Measurements from ENCODE around the gene VAV2. TPM values are rescaled to one million over a fixed set of nuclear protein-coding genes. Genes with fewer than 3 reads are reported as not detected.

Gene VAV2
- total RNA-seq, 3 donors from 2014 or later: 29.4 to 34.8 (median 34.5) TPM

- ATAC-seq (no peak), DNase-seq (no peak)
- intact Hi-C loops (cut with DNase I, micrococcal nuclease): no loop called here
- TF ChIP-seq, protein P1, sequence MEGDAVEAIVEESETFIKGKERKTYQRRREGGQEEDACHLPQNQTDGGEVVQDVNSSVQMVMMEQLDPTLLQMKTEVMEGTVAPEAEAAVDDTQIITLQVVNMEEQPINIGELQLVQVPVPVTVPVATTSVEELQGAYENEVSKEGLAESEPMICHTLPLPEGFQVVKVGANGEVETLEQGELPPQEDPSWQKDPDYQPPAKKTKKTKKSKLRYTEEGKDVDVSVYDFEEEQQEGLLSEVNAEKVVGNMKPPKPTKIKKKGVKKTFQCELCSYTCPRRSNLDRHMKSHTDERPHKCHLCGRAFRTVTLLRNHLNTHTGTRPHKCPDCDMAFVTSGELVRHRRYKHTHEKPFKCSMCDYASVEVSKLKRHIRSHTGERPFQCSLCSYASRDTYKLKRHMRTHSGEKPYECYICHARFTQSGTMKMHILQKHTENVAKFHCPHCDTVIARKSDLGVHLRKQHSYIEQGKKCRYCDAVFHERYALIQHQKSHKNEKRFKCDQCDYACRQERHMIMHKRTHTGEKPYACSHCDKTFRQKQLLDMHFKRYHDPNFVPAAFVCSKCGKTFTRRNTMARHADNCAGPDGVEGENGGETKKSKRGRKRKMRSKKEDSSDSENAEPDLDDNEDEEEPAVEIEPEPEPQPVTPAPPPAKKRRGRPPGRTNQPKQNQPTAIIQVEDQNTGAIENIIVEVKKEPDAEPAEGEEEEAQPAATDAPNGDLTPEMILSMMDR (IDR thresholded peaks at IDR 0.05): no peak
- H3K36me3 ChIP-seq (ENCODE audit: low read depth): no peaks in the 10 kb centered on the region
- no peak overlapping the region for H3K4me3 ChIP-seq
- no peaks in the 10 kb centered on the region for H3K4me1 ChIP-seq (ENCODE audit: low read depth)
- H3K9me3 ChIP-seq: no peaks in the 10 kb centered on the region
Observed at GRCh38 chr9:133920471-133920870, 71.7 kb downstream of the VAV2 start.

DNA sequence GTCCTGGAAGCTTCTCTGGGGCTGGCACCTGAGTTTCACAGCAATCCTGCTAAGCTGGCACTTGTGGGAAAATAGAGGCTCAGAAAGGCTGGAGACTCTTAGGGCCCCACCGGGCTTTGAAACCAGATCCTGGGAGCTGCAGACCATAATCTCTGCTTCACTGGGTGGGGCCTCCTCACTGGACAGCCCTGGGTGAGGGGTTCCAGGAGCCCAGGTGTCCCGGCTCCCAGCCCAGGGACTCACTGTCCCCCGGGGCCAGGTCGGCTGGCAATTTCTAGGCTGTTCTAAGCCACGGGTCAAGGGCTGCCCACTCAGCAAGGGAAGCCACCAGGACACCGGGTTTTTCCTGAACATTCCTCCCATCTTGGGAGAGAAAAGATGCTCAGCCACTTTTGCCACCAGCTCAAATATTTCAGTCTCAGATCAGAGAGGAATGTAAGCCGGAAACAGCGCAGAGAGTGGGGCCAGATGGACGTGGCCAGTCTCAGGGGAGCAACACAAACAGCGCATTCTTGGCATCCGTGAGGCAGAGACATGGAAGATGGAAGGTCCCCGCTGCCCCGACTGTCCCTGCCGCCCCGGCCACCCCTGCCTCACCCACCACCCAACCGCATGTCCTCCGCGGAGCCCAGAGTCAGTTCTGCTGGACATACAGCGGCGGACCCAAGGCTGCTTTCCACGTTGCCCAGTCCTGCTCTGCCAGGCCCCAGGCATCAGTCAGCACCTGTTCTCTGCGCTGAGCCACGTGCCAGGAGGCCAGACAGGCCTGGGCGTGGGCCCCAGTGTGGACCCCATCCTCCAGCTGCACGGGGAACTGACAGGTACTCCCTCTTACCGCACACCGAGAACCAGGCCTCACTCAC lies 72.6 kb downstream of the VAV2 start:
- TF ChIP-seq, protein P1 (IDR thresholded peaks at IDR 0.05): no peak
- intact Hi-C loops (cut with DNase I, micrococcal nuclease): no loop called here
- Histone ChIP-seq H3K9me3 (no peaks in the 10 kb centered on the region), H3K4me1 (ENCODE audit: low read depth) (no peaks in the 10 kb centered on the region), H3K4me3 (no peak overlapping the region), H3K36me3 (ENCODE audit: low read depth) (no peaks in the 10 kb centered on the region)
- no peak for ATAC-seq
- DNase-seq: no peak

DNA sequence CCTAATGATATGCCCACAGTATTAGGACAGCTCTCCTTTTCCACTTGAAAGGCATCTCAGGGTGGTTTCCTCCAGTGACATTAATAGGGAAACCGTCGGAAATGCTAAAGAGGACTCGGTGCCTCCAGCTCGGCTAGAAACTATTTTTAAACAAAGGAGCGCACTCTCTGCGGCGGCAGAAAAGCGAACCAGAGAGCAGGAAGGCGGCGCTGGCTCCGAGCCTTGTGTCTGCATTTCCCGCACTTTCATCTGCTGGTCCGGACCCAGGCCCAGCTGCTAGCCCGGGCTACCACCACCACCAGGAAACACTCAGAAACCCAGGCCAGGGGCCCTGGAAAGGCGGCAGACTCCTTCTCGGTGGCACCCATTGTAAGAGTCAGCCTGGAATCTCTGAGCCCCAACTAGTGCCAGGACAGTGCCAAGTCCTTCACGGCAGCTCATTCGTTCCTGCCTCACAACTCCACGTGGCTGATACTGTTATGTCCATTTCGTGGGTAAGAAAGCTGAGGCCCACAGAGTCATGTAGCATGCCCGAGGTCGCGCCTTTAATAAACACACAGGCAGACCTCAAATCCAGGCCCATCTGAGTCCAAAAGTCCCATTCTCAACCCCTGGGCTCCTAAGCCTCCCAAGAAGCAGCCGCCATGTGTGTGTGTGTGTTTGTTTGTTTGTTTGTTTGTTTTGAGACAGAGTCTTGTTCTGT lies 73.9 kb downstream of the VAV2 start:
- Histone ChIP-seq H3K36me3 (ENCODE audit: low read depth) (no peaks in the 10 kb centered on the region), H3K4me3 (no peak overlapping the region), H3K4me1 (ENCODE audit: low read depth) (no peaks in the 10 kb centered on the region), H3K9me3 (no peaks in the 10 kb centered on the region)
- DNase-seq (no peak), ATAC-seq (no peak)
- TF ChIP-seq, protein P1 (IDR thresholded peaks at IDR 0.05): no peak
- intact Hi-C loops (cut with DNase I, micrococcal nuclease): no loop called here

DNA sequence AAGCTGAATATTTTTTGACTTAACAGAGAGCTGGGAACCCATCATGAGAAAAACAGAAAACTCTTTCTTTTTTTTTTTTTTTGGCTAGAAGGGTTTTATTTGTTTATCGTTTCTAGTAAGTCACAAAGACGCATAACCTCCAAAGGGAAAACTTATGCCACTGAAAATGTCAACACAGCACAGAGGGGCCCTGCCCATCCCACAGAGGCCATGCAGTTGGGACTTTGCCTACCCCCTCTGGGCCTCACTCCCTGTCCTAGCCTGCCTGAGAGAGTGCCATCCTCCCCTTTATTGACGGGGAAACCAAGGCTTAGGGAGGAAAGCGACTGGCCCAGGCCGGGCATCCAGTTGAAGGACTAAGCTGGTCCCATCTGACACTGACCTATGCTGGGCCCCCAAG lies 74.7 kb downstream of the VAV2 start:
- no peak overlapping the region for H3K4me3 ChIP-seq
- TF ChIP-seq, protein P1 (IDR thresholded peaks at IDR 0.05): no peak
- H3K4me1 ChIP-seq (ENCODE audit: low read depth): no peaks in the 10 kb centered on the region
- H3K36me3 ChIP-seq (ENCODE audit: low read depth): no peaks in the 10 kb centered on the region
- intact Hi-C loops (cut with DNase I, micrococcal nuclease): no loop called here
- DNase-seq (no peak), ATAC-seq (no peak)
- no peaks in the 10 kb centered on the region for H3K9me3 ChIP-seq

DNA sequence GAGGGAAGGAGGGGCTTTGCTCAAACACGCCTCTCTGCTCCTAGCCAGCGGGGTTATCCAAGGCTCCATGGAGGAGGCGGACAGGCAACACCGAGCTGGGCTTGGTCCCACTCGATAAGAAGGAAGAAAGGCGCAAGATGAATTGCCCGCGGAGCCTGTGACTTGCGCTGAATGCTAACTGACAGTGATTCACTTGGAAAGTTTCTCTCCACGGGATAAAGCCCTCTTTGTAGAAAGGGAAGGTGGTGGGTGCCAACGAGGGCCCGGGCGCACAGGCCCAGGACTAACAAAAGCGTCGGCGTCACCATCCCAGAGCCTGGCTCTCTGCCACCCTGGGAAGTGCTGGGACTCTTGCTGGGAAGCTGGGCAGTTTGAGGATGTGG lies 76.0 kb downstream of the VAV2 start:
- Histone ChIP-seq H3K9me3 (no peaks in the 10 kb centered on the region), H3K4me1 (ENCODE audit: low read depth) (no peaks in the 10 kb centered on the region), H3K4me3 (no peak overlapping the region), H3K36me3 (ENCODE audit: low read depth) (no peaks in the 10 kb centered on the region)
- no peak for DNase-seq
- intact Hi-C loops (cut with DNase I, micrococcal nuclease): no loop called here
- TF ChIP-seq, protein P1 (IDR thresholded peaks at IDR 0.05): no peak
- ATAC-seq: no peak
